Measurements from ENCODE around the gene ELOVL5. TPM values are rescaled to one million over a fixed set of nuclear protein-coding genes. Genes with fewer than 3 reads are reported as not detected.
"Not testable (repeated sequence)": the region's sequence is repeated elsewhere in the genome, so short reads cannot be mapped to it uniquely, and the experiment has no call there.

ELOVL5 gene
- 10 to 100 TPM; 58.0 to 70.0 (median 62.3) TPM for polyA plus RNA-seq (ENCODE audit: insufficient read depth in 1 of 5, insufficient read length in 5 of 5, low replicate concordance in 1 of 5)
- long read RNA-seq, donor 1, transcript ELOVL5-201 (8 exons, 2,827 nt): major isoform, 21 of 26 reads
- long read RNA-seq, donor 1, partial matches to known transcripts: 0 of 26 reads
- long read RNA-seq, donor 1, other reads (novel, unspliced or antisense): 0 of 26 reads
- long read RNA-seq, donor 2, transcript ELOVL5-201 (8 exons, 2,827 nt): major isoform, 14 of 14 reads
- long read RNA-seq, donor 2, partial matches to known transcripts: 0 of 14 reads
- long read RNA-seq, donor 2, other reads (novel, unspliced or antisense): 0 of 14 reads
- long read RNA-seq, donor 3, transcript ELOVL5-201 (8 exons, 2,827 nt): major isoform, 7 of 8 reads
- long read RNA-seq, donor 3, partial matches to known transcripts: 0 of 8 reads
- long read RNA-seq, donor 3, other reads (novel, unspliced or antisense): 0 of 8 reads
- long read RNA-seq, donor 4, transcript ELOVL5-201 (8 exons, 2,827 nt): major isoform, 5 of 8 reads
- long read RNA-seq, donor 4, partial matches to known transcripts: 0 of 8 reads
- long read RNA-seq, donor 4, other reads (novel, unspliced or antisense): 0 of 8 reads
- long read RNA-seq, donor 5, transcript ELOVL5-201 (8 exons, 2,827 nt): major isoform, 8 of 18 reads
- long read RNA-seq, donor 5, partial matches to known transcripts: 5 of 18 reads
- long read RNA-seq, donor 5, other reads (novel, unspliced or antisense): 0 of 18 reads
- long read RNA-seq, donor 6, transcript ELOVL5-201 (8 exons, 2,827 nt): major isoform, 22 of 26 reads
- long read RNA-seq, donor 6, partial matches to known transcripts: 0 of 26 reads
- long read RNA-seq, donor 6, other reads (novel, unspliced or antisense): 0 of 26 reads
- long read RNA-seq, donor 7, transcript ELOVL5-201 (8 exons, 2,827 nt): major isoform, 8 of 30 reads
- long read RNA-seq, donor 7, partial matches to known transcripts: 22 of 30 reads
- long read RNA-seq, donor 7, other reads (novel, unspliced or antisense): 0 of 30 reads
- long read RNA-seq, donor 8, partial matches to known transcripts: 0 of 4 reads
- long read RNA-seq, donor 8, other reads (novel, unspliced or antisense): 0 of 4 reads

- peak; percentile 95 to 97 for DNase-seq
These were observed at the start of gene ELOVL5 for GRCh38 chr6:53348371-53349208. ELOVL5 (minus strand) TSS chr6:53348950; CDS start chr6:53295699, 53,251 bp downstream.

- DNase-seq: no peak
These were observed 48.5 kb upstream of the ELOVL5 start for GRCh38 chr6:53397283-53397682.

- DNase-seq: no peak
These were observed 47.2 kb upstream of the ELOVL5 start for GRCh38 chr6:53395986-53396385.

GRCh38 chr6:53394704-53395103 is 46.0 kb upstream of the ELOVL5 start:
- DNase-seq: no peak

DNA sequence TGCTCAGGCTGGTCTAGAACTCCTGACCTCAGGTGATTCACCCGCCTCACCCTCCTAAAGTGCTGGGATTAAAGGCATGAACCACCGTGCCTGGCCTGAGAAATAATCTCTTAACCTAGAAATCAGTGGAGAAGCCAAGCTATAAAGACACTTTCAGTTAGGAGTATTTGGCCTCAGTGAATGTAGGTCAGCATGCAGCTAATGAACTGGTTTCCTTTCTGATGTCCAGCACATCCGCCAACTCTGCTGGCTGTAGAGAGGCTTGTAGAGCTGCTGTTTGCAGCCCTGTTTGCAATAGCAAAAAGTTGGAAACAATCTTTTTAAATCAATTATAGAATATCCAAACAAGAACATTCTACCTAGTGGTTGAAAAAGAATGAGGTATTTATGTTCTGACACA is 42.4 kb upstream of the ELOVL5 start:
- no peak for DNase-seq

DNA sequence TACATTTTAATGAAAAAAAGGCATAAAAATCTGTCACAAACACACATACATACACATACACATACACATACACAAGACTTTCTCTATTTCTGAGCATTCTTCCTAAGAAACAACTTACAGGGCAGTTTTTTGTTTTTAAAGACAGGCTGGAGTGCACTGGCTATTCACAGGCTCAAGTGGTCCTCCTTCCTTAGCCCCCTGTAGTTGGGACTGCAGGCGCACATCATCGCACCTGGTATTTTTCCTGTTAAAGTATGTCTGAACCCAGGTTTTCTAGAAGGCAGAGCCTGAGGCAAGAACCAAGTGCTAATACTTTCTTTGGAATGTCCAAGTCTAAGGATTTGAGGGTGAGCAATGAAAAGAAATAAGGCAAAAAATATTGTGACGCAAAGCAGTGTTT is 41.3 kb upstream of the ELOVL5 start:
- DNase-seq: no peak

DNA sequence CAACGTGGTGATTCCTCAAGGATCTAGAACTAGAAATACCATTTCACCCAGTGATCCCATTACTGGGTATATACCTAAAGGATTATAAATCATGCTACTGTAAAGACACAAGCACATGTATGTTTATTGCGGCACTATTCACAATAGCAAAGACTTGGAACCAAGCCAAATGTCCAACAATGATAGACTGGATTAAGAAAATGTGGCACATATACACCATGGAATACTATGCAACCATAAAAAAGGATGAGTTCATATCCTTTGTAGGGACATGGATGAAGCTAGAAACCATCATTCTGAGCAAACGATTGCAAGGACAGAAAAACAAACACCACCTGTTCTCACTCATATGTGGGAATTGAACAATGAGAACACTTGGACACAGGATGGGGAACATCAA is 39.9 kb upstream of the ELOVL5 start:
- DNase-seq: not testable (repeated sequence)

DNA sequence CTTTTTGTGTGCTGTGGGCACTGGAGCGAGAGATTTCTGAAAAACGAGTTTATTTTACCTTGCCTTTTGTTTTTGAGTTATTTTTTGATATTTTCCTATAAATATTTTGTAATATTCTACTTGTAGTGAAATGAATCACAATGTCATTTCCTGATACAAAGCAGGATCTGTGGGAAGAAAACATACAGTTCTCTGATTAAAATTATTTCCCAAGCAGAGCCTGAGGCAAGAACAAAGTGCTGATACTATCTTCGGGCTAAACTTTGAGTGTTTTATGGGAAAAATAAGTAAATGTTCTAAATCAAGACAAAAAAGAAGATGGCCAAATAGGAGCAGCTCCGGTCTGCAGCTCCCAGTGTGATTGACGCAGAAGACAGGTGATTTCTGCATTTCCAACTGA is 33.7 kb upstream of the ELOVL5 start:
- no peak for DNase-seq

DNA sequence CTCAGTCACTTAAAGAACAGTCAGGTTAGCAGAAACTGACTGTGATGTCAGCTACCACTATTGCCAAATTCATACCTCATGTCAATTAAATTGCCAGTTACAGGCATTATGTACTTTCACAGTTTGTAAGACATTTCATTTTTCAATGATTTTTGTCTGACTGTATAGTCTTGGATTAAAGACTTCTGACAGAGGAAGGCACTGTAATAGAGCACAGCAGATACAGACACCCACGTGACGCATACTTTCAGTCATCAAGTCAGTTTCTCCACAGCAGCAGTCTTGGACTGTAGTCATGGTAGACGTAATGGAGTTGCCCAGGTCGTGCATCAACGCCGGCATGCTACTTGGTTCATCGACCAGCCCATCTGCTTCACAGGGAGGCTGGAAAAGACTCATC is 29.5 kb upstream of the ELOVL5 start:
- DNase-seq: no peak

GRCh38 chr6:53377793-53378192 is 29.0 kb upstream of the ELOVL5 start:
- no peak for DNase-seq

DNA sequence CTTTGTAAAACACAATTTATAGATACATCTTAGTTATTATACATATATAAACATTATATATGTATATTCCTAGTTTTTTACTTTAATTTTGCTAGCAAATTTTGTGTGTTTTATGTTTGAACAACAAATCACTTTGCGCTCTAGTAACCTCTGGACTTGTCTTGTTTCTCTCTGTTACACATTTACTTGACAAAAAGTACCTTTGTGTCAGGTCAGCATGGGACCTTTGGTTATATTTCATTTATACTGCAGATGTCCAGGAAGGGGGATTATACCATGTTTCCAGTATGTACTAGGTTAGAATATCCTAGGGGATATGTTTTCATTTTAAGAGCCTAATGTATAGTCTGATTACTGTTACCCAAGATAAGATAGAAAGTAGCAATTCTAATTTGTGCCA is 28.5 kb upstream of the ELOVL5 start:
- DNase-seq: no peak

DNA sequence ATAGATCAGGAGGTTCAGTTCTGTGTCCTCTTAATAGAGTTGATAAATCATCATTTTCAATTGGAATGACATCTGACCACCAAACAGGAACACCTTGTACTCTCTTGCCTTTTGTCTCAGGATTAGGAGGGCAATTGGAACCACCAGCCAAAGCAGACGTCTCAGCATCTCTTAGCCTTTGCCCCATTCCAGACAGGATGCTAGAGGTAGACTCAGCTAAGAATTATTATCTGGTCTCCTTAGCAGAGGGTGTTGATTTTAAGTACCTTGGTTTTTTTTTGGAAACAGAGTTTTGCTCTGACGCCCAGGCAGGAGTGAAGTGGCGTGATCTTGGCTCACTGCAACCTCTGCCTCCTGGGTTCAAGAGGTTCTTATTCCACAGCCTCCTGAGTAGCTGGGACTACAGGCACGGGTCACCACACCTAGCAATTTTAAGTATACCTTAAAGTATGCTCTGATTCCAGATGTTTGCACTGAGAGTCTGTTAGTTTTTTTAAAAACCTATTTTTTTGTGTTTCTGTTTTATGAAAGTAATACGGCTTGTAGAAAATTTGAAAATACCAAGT is 28.0 kb upstream of the ELOVL5 start:
- DNase-seq: no peak

- no peak for DNase-seq
These were observed 27.1 kb upstream of the ELOVL5 start for GRCh38 chr6:53375847-53376246.

GRCh38 chr6:53373638-53374037 is 24.9 kb upstream of the ELOVL5 start:
- DNase-seq: no peak

DNA sequence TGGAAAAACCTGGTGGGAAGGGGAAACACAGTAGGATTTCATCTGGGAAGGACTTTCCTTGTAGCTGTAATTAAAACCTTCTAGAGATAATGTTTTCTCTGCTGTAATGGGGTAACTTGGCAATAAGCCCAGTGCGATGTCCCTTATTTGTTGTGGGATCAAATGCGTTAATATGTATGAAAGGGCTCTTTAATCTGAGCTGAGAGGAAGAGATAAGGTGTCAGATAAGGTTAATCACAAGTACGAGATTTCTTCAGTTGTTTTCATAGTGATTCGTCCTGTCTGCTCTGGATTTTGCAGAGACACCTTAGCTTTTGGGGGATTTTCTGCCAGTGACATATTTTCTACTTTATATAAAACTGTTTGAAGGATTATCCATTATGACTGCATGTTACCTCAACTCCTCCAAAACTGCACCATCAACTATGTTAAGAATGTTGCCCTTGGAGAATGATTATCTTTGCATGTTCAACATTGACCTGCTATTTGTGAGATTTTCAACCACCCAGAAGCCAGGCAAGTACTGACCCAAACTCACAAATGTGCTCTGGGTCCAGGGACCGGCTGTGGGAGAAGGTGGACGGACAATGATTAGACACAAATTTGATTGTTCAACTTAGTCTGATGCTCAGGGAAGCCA is 21.2 kb upstream of the ELOVL5 start:
- DNase-seq: no peak

GRCh38 chr6:53369051-53369450 is 20.3 kb upstream of the ELOVL5 start:
- DNase-seq: no peak

GRCh38 chr6:53366128-53366641 is 17.4 kb upstream of the ELOVL5 start:
- no peak for DNase-seq

DNA sequence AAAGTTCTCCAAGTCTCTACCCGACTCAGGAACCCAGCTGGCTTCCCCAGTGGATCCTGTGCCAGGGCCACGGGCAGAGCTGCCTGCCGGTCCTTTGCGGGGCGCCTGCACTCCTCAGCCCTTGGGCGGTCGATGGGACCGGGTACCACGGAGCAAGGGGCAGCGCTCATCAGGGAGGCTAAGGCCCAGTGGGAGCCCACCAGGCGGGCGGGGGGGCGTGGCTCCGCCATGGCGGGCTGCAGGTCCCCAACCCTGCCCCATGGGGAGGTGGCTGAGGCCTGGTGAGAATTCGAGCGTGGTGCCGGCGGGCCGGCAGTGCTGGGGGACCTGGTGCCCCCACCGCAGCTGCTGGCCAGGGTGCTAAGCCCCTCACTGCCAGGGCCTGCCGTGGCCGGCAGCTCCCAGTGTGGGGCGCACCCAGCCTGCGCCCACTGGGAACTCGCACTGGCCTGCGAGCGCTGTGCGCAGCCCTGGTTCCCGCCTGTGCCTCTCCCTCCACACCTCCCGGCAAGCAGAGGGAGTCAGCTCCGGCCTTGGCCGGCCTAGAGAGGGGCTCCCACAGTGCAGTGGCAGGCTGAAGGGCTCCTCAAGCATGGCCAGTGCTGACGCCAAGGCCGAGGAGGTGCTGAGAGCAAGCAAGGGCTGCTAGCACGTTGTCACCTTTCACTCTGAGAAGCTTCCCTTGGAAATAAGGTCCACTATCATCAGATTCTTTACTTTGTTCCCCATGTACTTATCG is 14.8 kb upstream of the ELOVL5 start:
- no peak for DNase-seq

DNA sequence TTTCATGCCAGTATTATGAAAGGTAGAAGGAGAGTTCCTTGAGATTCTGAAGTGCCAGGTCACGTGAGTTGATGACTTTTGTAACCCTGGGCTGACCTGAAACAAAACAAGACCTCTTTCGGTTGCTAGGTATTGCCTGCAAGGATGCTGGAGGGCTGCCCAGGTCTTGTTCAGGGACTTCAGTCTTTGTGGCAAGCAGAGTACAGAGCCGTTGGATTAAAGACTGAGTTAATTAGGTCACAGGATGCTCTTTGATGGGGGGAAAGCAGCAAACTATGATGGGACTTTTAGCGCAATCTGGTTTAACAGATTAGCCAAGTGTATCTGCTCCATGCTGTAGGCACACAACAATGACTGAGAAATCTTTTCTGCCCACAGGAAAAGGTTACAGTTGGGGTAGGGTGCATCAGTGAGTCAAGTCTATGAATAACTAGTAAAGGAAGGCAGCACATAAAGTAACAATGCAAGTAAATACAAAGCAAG is 12.8 kb upstream of the ELOVL5 start:
- peak; percentile 67 to 74 for DNase-seq

All from right lung (tissue), 10 donors.